ENCODE data around the gene CAND1.

The CAND1 gene

DNA sequence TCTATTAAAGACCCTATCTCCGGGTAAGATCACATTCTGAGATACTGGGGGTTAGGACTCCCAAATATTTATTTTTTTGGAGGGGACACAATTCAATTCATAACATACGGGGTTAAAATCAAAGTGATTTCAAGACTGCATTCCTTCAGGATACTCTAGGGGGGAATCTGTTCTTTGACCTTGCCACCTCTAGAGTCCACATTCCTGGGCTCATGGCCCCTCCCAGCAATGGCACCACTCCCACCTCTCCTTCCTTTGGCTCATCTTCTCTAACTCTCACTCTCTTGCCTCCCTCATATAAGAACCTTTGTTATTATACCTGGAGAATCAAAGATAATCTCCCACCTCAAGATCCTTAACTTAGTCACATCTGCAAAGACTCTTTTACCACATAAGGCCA, 79.5 kb downstream of the CAND1 start:
- Histone ChIP-seq H3K4me3 (ENCODE audit: low read depth, low read length) (no peak overlapping the region), H3K4me1 (ENCODE audit: control insufficient read depth, insufficient read depth, low read length) (no peaks in the 10 kb centered on the region), H3K36me3 (ENCODE audit: control insufficient read depth, insufficient read depth, low read length) (no peaks in the 10 kb centered on the region), H3K9me3 (ENCODE audit: control insufficient read depth, insufficient read depth, low read length) (no peaks in the 10 kb centered on the region), H3K27me3 (ENCODE audit: control insufficient read depth, insufficient read depth, low read length) (no peaks in the 10 kb centered on the region), H3K9ac (ENCODE audit: low read depth, low read length) (no peak overlapping the region)

DNA sequence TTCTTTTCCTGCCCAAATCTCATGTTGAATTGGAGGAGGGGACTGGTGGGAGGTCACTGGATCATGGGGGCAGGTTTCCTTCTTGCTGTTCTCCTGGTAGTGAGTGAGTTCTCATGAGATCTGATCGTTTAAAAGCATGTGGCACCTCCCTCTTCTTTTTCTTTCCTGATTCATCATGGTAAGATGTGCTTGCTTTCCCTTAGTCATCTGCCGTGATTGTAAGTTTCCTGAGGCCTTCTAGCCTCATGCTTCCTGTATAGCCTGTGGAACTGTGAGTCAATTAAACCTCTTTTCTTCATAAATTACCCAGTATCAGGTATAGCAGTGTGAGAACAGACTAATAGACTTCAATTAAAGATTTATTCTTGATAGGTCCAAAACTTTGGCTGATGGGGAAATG, 83.5 kb downstream of the CAND1 start:
- no peak overlapping the region for H3K9ac ChIP-seq (ENCODE audit: low read depth, low read length)
- no peaks in the 10 kb centered on the region for H3K36me3 ChIP-seq (ENCODE audit: control insufficient read depth, insufficient read depth, low read length)
- no peaks in the 10 kb centered on the region for H3K27me3 ChIP-seq (ENCODE audit: control insufficient read depth, insufficient read depth, low read length)
- peaks cover 3% of the 10 kb centered on the region for H3K4me1 ChIP-seq (ENCODE audit: control insufficient read depth, insufficient read depth, low read length)
- no peak overlapping the region for H3K4me3 ChIP-seq (ENCODE audit: low read depth, low read length)
- no peaks in the 10 kb centered on the region for H3K9me3 ChIP-seq (ENCODE audit: control insufficient read depth, insufficient read depth, low read length)

- H3K36me3 ChIP-seq (ENCODE audit: control insufficient read depth, insufficient read depth, low read length) = no peaks in the 10 kb centered on the region
- H3K4me1 ChIP-seq (ENCODE audit: control insufficient read depth, insufficient read depth, low read length) = peaks cover 3% of the 10 kb centered on the region
- no peak overlapping the region for H3K9ac ChIP-seq (ENCODE audit: low read depth, low read length)
Observed at GRCh38 chr12:67354322-67354721, 85.2 kb downstream of the CAND1 start.

GRCh38 chr12:67354966-67355365, 85.8 kb downstream of the CAND1 start:
- H3K36me3 ChIP-seq (ENCODE audit: control insufficient read depth, insufficient read depth, low read length) = no peaks in the 10 kb centered on the region
- no peak overlapping the region for H3K9ac ChIP-seq (ENCODE audit: low read depth, low read length)
- H3K9me3 ChIP-seq (ENCODE audit: control insufficient read depth, insufficient read depth, low read length) = no peaks in the 10 kb centered on the region
- H3K4me3 ChIP-seq (ENCODE audit: low read depth, low read length) = no peak overlapping the region
- no peaks in the 10 kb centered on the region for H3K27me3 ChIP-seq (ENCODE audit: control insufficient read depth, insufficient read depth, low read length)
- peaks cover 3% of the 10 kb centered on the region for H3K4me1 ChIP-seq (ENCODE audit: control insufficient read depth, insufficient read depth, low read length)

More at GRCh38 chr12:67354322-67354721, 85.2 kb downstream of the CAND1 start:
- Histone ChIP-seq H3K27me3 (ENCODE audit: control insufficient read depth, insufficient read depth, low read length) (no peaks in the 10 kb centered on the region), H3K9me3 (ENCODE audit: control insufficient read depth, insufficient read depth, low read length) (no peaks in the 10 kb centered on the region), H3K4me3 (ENCODE audit: low read depth, low read length) (no peak overlapping the region)

DNA sequence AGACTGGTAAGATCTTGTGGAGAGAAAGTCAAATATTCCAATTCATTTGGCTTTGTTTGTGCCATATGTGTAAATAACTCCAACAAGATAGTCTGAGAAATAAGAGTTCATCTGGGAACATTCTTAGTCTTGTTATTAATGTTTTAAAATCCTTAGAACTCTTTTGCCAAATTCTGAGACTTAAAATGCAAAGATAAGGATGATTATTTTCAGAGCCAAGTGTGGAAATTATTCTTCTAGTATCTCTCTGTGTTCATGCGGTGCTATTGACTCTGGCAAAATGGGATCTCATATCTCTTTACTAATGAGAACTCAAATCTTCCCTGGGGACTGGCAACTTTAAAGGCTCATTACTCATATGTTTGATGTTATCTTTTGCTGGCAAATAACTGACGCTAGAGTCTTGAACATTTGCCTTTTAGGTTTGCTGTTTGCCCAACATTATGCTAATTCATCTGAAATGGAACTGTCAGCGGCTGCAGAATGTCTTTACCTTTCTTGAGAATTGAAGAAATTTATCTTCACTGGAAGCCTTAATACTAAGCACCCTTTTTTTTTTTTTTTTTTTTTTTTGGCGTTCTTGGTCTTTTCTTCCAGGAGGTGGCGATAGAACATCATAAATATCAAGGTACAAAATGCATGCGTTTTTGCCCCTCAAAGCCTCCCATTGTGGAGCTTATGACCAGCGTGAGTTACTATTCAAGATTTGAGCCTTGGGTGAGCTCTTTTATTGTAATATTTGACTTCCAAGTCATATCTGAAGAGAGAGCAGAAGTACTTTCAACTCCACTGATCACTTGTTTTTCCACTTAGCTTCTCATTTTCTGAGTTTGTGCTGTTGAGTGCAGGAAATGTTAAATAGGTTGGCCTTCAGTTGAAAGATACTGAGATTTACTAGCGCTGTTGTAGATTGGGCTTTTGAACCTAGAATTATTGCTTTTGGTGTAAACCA, 86.5 kb downstream of the CAND1 start:
- H3K4me3 ChIP-seq (ENCODE audit: low read depth, low read length) = no peak overlapping the region
- no peaks in the 10 kb centered on the region for H3K27me3 ChIP-seq (ENCODE audit: control insufficient read depth, insufficient read depth, low read length)
- H3K4me1 ChIP-seq (ENCODE audit: control insufficient read depth, insufficient read depth, low read length) = peaks cover 3% of the 10 kb centered on the region
- H3K9ac ChIP-seq (ENCODE audit: low read depth, low read length) = no peak overlapping the region
- H3K9me3 ChIP-seq (ENCODE audit: control insufficient read depth, insufficient read depth, low read length) = no peaks in the 10 kb centered on the region
- no peaks in the 10 kb centered on the region for H3K36me3 ChIP-seq (ENCODE audit: control insufficient read depth, insufficient read depth, low read length)

GRCh38 chr12:67356380-67356774, 87.2 kb downstream of the CAND1 start:
- peaks cover 3% of the 10 kb centered on the region for H3K4me1 ChIP-seq (ENCODE audit: control insufficient read depth, insufficient read depth, low read length)
- H3K4me3 ChIP-seq (ENCODE audit: low read depth, low read length) = no peak overlapping the region
- no peaks in the 10 kb centered on the region for H3K9me3 ChIP-seq (ENCODE audit: control insufficient read depth, insufficient read depth, low read length)
- no peak overlapping the region for H3K9ac ChIP-seq (ENCODE audit: low read depth, low read length)
- H3K36me3 ChIP-seq (ENCODE audit: control insufficient read depth, insufficient read depth, low read length) = no peaks in the 10 kb centered on the region
- H3K27me3 ChIP-seq (ENCODE audit: control insufficient read depth, insufficient read depth, low read length) = no peaks in the 10 kb centered on the region

GRCh38 chr12:67357376-67358125, 88.4 kb downstream of the CAND1 start:
- Histone ChIP-seq H3K9me3 (ENCODE audit: control insufficient read depth, insufficient read depth, low read length) (no peaks in the 10 kb centered on the region), H3K4me3 (ENCODE audit: low read depth, low read length) (no peak overlapping the region), H3K4me1 (ENCODE audit: control insufficient read depth, insufficient read depth, low read length) (peaks cover 3% of the 10 kb centered on the region), H3K27me3 (ENCODE audit: control insufficient read depth, insufficient read depth, low read length) (no peaks in the 10 kb centered on the region), H3K9ac (ENCODE audit: low read depth, low read length) (no peak overlapping the region), H3K36me3 (ENCODE audit: control insufficient read depth, insufficient read depth, low read length) (no peaks in the 10 kb centered on the region)

DNA sequence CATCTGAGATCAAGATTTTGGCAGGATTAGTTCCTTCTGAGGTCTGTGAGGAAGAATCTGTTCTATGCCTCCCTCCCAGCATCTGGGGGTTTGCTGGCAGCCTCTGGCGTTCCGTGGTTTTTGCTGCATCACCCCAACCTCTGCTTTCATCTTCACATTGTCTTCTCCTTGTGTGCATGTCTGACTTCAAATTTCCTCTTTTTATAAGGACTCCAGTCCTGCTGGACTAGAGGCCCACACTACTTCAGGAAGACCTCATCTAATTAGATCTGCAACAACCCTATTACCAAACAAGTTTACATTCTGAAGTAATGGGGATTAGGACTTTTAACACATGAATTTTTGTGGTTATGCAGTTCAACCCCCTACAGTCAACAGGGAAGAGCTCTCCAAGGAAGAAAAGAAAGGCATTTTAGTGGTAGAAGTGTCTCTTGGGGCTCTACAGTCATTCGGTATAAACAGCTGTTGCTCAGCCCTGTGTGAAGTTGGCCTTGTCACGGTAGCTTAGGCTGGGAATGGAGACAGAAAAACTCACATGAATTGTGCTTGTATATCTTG, 89.7 kb downstream of the CAND1 start:
- H3K27me3 ChIP-seq (ENCODE audit: control insufficient read depth, insufficient read depth, low read length) = no peaks in the 10 kb centered on the region
- H3K9ac ChIP-seq (ENCODE audit: low read depth, low read length) = no peak overlapping the region
- H3K4me3 ChIP-seq (ENCODE audit: low read depth, low read length) = no peak overlapping the region
- peaks cover 3% of the 10 kb centered on the region for H3K4me1 ChIP-seq (ENCODE audit: control insufficient read depth, insufficient read depth, low read length)
- H3K36me3 ChIP-seq (ENCODE audit: control insufficient read depth, insufficient read depth, low read length) = no peaks in the 10 kb centered on the region
- no peaks in the 10 kb centered on the region for H3K9me3 ChIP-seq (ENCODE audit: control insufficient read depth, insufficient read depth, low read length)

GRCh38 chr12:67362526-67362925, 93.4 kb downstream of the CAND1 start:
- Histone ChIP-seq H3K9me3 (ENCODE audit: control insufficient read depth, insufficient read depth, low read length) (no peaks in the 10 kb centered on the region), H3K4me1 (ENCODE audit: control insufficient read depth, insufficient read depth, low read length) (no peaks in the 10 kb centered on the region), H3K36me3 (ENCODE audit: control insufficient read depth, insufficient read depth, low read length) (no peaks in the 10 kb centered on the region), H3K27me3 (ENCODE audit: control insufficient read depth, insufficient read depth, low read length) (no peaks in the 10 kb centered on the region), H3K9ac (ENCODE audit: low read depth, low read length) (no peak overlapping the region), H3K4me3 (ENCODE audit: low read depth, low read length) (no peak overlapping the region)

DNA sequence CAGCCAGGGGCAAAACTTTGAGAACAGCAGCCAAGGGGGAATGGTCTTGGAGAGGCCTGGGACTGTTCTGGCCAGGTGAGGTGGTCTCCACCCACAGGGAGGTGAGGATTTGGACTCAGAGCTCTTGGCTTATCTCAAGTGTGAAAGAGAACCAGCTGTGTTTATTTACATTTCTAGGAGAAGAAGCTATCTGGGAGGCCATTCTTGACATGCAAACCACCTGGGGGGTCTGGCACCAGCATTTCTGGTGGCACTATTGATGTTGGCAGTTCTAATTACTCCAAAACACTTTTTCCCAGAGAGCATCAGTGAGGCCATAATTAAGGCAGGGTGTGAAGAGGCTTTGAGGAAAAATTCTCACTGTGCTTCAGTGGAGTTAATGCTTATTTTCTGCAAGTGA, 95.1 kb downstream of the CAND1 start:
- Histone ChIP-seq H3K4me3 (ENCODE audit: low read depth, low read length) (no peak overlapping the region), H3K9me3 (ENCODE audit: control insufficient read depth, insufficient read depth, low read length) (no peaks in the 10 kb centered on the region), H3K9ac (ENCODE audit: low read depth, low read length) (no peak overlapping the region), H3K4me1 (ENCODE audit: control insufficient read depth, insufficient read depth, low read length) (no peaks in the 10 kb centered on the region), H3K36me3 (ENCODE audit: control insufficient read depth, insufficient read depth, low read length) (no peaks in the 10 kb centered on the region), H3K27me3 (ENCODE audit: control insufficient read depth, insufficient read depth, low read length) (no peaks in the 10 kb centered on the region)

GRCh38 chr12:67365131-67365530, 96.0 kb downstream of the CAND1 start:
- Histone ChIP-seq H3K9ac (ENCODE audit: low read depth, low read length) (no peak overlapping the region), H3K36me3 (ENCODE audit: control insufficient read depth, insufficient read depth, low read length) (no peaks in the 10 kb centered on the region), H3K4me1 (ENCODE audit: control insufficient read depth, insufficient read depth, low read length) (no peaks in the 10 kb centered on the region), H3K27me3 (ENCODE audit: control insufficient read depth, insufficient read depth, low read length) (no peaks in the 10 kb centered on the region), H3K4me3 (ENCODE audit: low read depth, low read length) (no peak overlapping the region), H3K9me3 (ENCODE audit: control insufficient read depth, insufficient read depth, low read length) (no peaks in the 10 kb centered on the region)

Data from iPS-15b (cell line).